Effector memory CD4-positive, alpha-beta T cell (primary cell): Measurements from ENCODE around the gene CRACDL.

ENCODE experiments used
- DNase-seq, 3 donors: peaks; one replicate each; pipeline ENCODE4 v3.0.0-alpha.2; 2020
- H3K27ac ChIP-seq: 2 replicates; pipeline ENCODE4 v1.7.0; 2013; ENCODE audit warnings: mild to moderate bottlenecking, low read length, moderate library complexity; ENCODE audit not compliant: insufficient read depth, poor library complexity, severe bottlenecking
- H3K27me3 ChIP-seq: replicated peaks from 2 replicates; pipeline ENCODE4 v1.7.0; 2013; ENCODE audit warnings: mild to moderate bottlenecking, low read length; ENCODE audit not compliant: insufficient read depth, control insufficient read depth, poor library complexity, severe bottlenecking
- H3K36me3 ChIP-seq: 2 replicates; pipeline ENCODE4 v1.7.0; 2013; ENCODE audit warnings: mild to moderate bottlenecking, low read length, moderate library complexity; ENCODE audit not compliant: control insufficient read depth, insufficient read depth
- H3K4me1 ChIP-seq: 2 replicates; pipeline ENCODE4 v1.7.0; 2013; ENCODE audit warnings: low read length, mild to moderate bottlenecking; ENCODE audit not compliant: control insufficient read depth, insufficient read depth, poor library complexity, severe bottlenecking
- H3K4me3 ChIP-seq: 2 replicates; pipeline ENCODE4 v1.7.0; 2013; ENCODE audit warnings: low read length, low read depth, mild to moderate bottlenecking; ENCODE audit not compliant: insufficient read depth, poor library complexity, severe bottlenecking
- H3K9me3 ChIP-seq: 2 replicates; pipeline ENCODE4 v1.7.0; 2013; ENCODE audit warnings: mild to moderate bottlenecking, low read length, moderate library complexity; ENCODE audit not compliant: control insufficient read depth

CRACDL gene

DNA sequence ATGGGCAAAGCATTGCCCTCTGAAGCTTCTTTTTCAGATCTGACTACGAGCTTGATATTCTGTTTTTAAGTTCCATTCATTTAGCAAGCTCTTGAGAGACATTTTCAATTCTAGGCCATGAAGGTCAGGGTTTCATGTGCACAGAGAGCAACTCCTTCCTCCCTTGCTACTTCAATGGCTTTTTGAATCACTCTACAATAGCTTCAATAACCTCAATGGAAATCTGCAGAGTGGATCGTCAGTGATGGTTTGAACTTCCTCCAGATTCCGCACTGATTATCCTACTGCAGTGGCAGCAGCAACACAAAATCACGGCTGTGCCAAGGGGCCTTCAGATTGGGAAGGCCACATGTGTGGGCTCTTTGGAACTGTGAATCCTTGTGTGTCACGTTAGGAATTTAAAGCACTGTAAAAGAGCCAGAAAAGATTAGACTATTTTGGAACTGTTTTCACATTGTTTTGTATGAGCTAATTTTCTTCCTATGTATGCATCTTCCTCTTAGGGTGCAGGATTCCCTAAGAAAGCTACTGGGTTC lies 116.7 kb downstream of the CRACDL start:
- Histone ChIP-seq H3K27me3 (no peaks in the 10 kb centered on the region), H3K9me3 (no peaks in the 10 kb centered on the region), H3K27ac (no peak overlapping the region)

DNA sequence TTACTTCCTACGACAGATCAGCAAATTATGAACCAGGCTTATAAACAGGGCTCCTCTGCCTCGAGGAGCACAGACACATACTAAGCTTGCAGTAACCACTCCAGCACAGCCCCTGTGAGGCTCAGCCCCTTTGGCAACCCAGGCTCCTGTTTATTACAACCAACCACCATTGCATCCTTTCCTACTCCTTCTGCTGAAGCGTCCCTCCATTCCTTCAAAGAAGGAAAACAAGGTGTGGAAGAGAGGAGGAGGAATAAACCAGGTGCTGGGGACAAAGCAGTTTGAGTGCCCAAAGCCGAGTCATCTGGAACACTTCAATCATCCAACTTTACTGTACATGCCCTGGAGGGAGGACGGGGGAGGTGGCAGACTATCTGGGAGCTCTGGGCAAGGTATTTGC lies 117.9 kb downstream of the CRACDL start:
- Histone ChIP-seq H3K27me3 (no peaks in the 10 kb centered on the region), H3K4me1 (peaks cover under 1% of the 10 kb centered on the region), H3K9me3 (no peaks in the 10 kb centered on the region), H3K4me3 (no peak overlapping the region), H3K27ac (no peak overlapping the region), H3K36me3 (no peaks in the 10 kb centered on the region)
- no peak for DNase-seq

More for the DNA sequence above, 116.7 kb downstream of the CRACDL start:
- peaks cover 6% of the 10 kb centered on the region for H3K4me1 ChIP-seq
- H3K4me3 ChIP-seq, result no peak overlapping the region
- DNase-seq, result no peak
- no peaks in the 10 kb centered on the region for H3K36me3 ChIP-seq

DNA sequence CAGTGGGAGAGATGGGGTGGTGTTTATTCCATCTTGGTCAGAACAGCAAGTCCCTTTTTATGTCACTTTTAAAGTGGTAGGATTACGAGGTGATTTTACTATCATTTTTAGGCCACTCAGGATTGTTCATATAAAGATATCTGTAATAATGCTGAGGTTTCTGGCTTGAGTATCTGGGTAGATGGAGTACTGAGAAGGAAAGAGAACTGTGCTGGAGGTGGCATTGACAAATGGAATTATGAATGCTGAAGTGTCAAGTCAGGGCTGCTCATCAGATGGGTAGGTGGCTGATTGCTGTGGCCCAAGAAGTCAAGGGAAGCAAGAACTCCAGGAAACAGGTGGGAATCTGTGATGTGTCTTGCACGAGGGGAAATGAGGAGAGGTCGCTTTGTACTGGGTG lies 119.7 kb downstream of the CRACDL start:
- Histone ChIP-seq H3K4me1 (no peaks in the 10 kb centered on the region), H3K27me3 (no peaks in the 10 kb centered on the region), H3K36me3 (no peaks in the 10 kb centered on the region), H3K4me3 (no peak overlapping the region), H3K9me3 (no peaks in the 10 kb centered on the region), H3K27ac (no peak overlapping the region)
- DNase-seq, result no peak

DNA sequence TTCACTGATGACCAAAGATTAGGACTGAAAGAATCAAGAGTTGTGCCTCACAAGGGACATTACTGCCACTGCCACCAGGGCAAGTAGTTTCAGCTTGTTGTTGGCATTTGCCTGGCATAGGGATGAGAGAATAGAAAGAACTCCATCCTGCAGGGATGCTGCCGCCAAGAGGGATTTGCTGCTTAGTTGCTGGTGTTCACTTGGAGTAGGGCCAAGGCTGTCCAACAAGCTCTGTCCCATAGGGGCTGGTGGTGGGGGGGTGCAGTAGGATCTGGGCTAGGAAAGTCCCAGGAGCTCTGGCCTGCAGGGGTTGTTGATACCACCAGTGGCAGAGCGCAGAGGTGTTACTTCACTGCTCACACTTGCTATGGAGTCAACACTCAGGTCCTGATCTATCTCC lies 120.2 kb downstream of the CRACDL start:
- no peaks in the 10 kb centered on the region for H3K4me1 ChIP-seq
- no peaks in the 10 kb centered on the region for H3K9me3 ChIP-seq
- no peak overlapping the region for H3K4me3 ChIP-seq
- no peaks in the 10 kb centered on the region for H3K27me3 ChIP-seq
- DNase-seq, result no peak
- no peaks in the 10 kb centered on the region for H3K36me3 ChIP-seq
- H3K27ac ChIP-seq, result no peak overlapping the region

DNA sequence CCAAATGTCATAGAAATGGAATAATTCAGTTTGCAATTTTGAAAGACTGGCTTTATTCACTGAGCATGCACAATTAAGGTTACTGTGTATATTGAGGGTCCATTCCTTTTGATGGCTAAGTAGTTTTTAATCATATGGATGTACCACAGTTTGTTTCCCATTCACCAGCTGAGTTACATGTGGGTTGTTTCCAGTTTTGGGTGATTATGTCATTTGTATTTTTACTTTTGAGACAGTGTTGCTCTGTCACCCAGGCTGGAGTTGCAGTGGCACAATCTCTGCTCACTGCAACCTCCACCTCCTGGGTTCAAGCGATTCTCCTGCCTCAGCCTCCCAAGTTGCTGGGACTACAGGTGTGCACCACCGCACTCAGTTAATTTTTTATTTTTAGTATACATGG lies 124.3 kb downstream of the CRACDL start:
- H3K36me3 ChIP-seq, result no peaks in the 10 kb centered on the region
- peaks cover 6% of the 10 kb centered on the region for H3K4me1 ChIP-seq
- no peak overlapping the region for H3K27ac ChIP-seq
- no peaks in the 10 kb centered on the region for H3K27me3 ChIP-seq
- no peak overlapping the region for H3K4me3 ChIP-seq
- H3K9me3 ChIP-seq, result no peaks in the 10 kb centered on the region
- DNase-seq, result no peak

DNA sequence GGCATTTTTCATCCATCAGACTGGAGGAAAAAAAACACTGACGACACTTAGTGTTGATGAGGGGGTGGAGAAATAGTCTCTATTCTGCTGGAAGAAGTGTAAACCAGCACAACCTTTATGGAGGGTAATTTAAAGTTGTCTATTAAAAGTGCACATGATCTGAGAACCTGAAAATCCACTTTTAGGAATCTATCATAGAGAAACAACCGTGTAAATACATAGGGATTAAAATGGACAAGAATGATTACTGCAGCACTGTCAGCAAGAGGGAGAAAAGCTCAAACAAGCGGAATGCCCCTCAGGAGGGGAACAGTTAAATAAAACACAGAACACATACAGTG lies 125.5 kb downstream of the CRACDL start:
- H3K9me3 ChIP-seq, result no peaks in the 10 kb centered on the region
- no peak for DNase-seq
- H3K27ac ChIP-seq, result no peak overlapping the region
- peaks cover 6% of the 10 kb centered on the region for H3K4me1 ChIP-seq
- no peaks in the 10 kb centered on the region for H3K27me3 ChIP-seq
- no peak overlapping the region for H3K4me3 ChIP-seq
- H3K36me3 ChIP-seq, result no peaks in the 10 kb centered on the region

DNA sequence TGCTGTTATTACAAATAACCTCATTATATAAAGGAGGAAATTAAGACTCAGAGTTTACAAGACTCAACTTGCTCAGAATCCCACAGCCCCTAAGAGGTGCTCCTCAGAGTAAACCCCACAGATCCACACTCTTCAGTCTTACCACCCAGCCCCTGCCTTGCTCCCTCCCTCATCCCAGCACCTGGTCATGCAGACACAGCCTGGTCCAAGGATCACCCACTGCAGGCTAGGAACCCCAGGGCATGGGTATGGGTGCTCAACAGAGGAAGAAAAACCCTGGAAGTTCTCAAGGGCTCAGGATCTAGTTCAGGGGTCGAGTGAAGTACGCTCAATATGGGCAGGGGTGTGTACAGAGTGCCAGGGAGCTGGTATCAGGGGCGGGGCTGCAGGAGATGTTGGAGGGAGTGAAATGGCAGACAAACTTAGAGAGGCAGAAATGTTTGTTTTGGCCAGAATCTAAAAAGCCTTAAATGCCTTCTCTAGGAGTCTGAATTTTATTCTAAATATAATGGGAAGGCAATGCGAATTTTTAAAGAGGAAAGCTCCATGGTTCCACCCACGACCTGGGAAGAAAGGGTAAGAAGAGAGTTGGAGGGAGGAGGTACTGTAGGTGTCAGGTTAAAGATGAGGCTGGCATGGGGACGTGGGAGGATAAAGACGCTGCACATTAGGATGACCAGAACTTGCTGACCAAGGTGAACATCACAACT lies 126.0 kb downstream of the CRACDL start:
- peaks cover 6% of the 10 kb centered on the region for H3K4me1 ChIP-seq
- H3K9me3 ChIP-seq, result no peaks in the 10 kb centered on the region
- no peak overlapping the region for H3K4me3 ChIP-seq
- no peaks in the 10 kb centered on the region for H3K36me3 ChIP-seq
- DNase-seq, result no peak
- H3K27me3 ChIP-seq, result no peaks in the 10 kb centered on the region
- H3K27ac ChIP-seq, result no peak overlapping the region

DNA sequence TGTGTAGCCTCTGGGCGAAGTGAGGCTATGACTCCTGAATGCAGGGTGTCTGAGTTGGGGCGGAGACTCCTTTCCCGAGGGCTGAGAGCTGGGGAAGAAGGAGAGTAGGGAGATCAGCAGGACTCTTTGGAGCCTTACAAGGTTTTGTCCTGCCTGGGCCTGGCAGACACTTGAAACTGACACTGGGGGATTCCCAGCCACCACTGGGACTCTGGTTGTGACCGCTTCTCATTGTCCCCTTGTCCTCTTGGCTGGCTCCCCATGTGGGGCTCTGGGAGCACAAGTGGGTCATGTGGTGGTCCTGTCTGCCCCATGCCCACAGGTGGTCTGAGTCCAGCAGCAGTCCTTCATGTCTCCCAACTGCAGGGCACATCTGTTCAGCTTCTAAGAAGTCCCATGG lies 126.9 kb downstream of the CRACDL start:
- DNase-seq, result no peak

DNA sequence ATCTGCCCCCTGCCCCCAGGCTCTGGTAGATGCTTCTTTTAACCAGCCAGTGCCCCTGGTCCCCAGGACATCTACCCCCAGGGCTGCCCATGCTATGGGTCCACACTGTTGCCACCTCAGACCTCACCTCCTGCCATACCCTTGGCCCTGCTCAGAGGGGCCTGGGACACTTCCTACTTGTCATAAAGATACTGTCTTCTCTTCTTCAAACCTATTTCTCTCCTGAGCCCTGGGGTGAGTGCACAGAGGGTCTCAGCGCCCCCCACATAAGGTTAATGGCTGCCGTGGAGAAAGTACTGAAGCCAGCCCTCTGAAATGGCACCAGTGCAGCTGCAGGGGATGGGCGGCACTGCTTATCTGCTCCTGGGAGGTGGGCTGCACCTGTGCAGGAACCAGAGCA lies 127.5 kb downstream of the CRACDL start:
- H3K27ac ChIP-seq, result no peak overlapping the region
- H3K36me3 ChIP-seq, result no peaks in the 10 kb centered on the region
- no peak for DNase-seq
- H3K4me1 ChIP-seq, result peaks cover 6% of the 10 kb centered on the region
- H3K9me3 ChIP-seq, result no peaks in the 10 kb centered on the region
- H3K4me3 ChIP-seq, result no peak overlapping the region
- no peaks in the 10 kb centered on the region for H3K27me3 ChIP-seq

More for the DNA sequence above, 126.9 kb downstream of the CRACDL start:
- no peak overlapping the region for H3K4me3 ChIP-seq
- H3K27me3 ChIP-seq, result no peaks in the 10 kb centered on the region
- no peaks in the 10 kb centered on the region for H3K9me3 ChIP-seq
- no peak overlapping the region for H3K27ac ChIP-seq
- H3K4me1 ChIP-seq, result peaks cover 6% of the 10 kb centered on the region
- H3K36me3 ChIP-seq, result no peaks in the 10 kb centered on the region

DNA sequence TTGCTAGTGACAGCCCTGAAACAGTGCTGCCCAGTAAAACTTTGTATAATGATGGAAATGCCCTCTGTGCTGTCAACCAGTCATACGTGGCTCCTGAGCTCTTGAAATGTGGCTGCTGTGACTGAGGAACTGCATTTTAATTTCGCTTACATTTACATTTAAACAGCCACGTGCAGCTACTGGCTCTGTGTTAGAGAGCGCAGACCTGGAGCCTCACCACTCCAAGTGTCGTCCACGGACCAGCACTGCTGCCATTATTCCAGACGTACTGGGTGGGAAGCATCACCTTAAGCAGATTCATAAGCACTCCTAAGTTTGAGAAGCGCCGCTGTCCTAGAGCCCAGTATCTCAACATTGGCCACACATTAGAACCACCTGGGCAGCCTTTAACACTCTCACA lies 128.1 kb downstream of the CRACDL start:
- no peak for DNase-seq
- peaks cover 6% of the 10 kb centered on the region for H3K4me1 ChIP-seq
- no peaks in the 10 kb centered on the region for H3K27me3 ChIP-seq
- no peaks in the 10 kb centered on the region for H3K36me3 ChIP-seq
- no peak overlapping the region for H3K27ac ChIP-seq
- no peak overlapping the region for H3K4me3 ChIP-seq
- no peaks in the 10 kb centered on the region for H3K9me3 ChIP-seq
